ENCODE results near the gene BOK. TPM values are rescaled to one million over a fixed set of nuclear protein-coding genes. Genes with fewer than 3 reads are reported as not detected.

BOK gene
- total RNA-seq, 1 experiment from 2014 or later, result 30.2 TPM

GRCh38 chr2:241545106-241545505, 13.4 kb upstream of the BOK start:
- no peak overlapping the region for H2AFZ ChIP-seq (ENCODE audit: low read length)
- CTCF ChIA-PET, result no interaction called here
- H3K9me2 ChIP-seq (replicated peaks; ENCODE audit: low read length), result no peaks in the 10 kb centered on the region
- H3K79me2 ChIP-seq (ENCODE audit: low read length), result no peaks in the 10 kb centered on the region
- TF ChIP-seq CTCF (conservative IDR thresholded peaks at IDR 0.05; ENCODE audit: low read depth, low read length) (no peak), EZH2 (IDR thresholded peaks at IDR 0.05; ENCODE audit: low read length, unreplicated experiment) (no peak), EZH2phosphoT487 (IDR thresholded peaks at IDR 0.05; ENCODE audit: borderline replicate concordance, low read length) (no peak)
- H3K9me3 ChIP-seq (ENCODE audit: low read length), result no peaks in the 10 kb centered on the region
- ATAC-seq (no peak), DNase-seq (no peak)
- intact Hi-C loops (cut with micrococcal nuclease), result no loop called here
- H3K4me3 ChIP-seq (ENCODE audit: low read length), result no peak overlapping the region
- peaks cover 11% of the 10 kb centered on the region for H3K4me1 ChIP-seq (ENCODE audit: insufficient read depth, low read length)
- no peaks in the 10 kb centered on the region for H3K27me3 ChIP-seq (ENCODE audit: low read length)
- no peak overlapping the region for H3K27ac ChIP-seq (ENCODE audit: low read length)
- no peaks in the 10 kb centered on the region for H3K36me3 ChIP-seq (ENCODE audit: low read depth, low read length)
- H3K4me2 ChIP-seq (ENCODE audit: low read length), result no peak overlapping the region
- H3K9ac ChIP-seq (ENCODE audit: low read length), result no peak overlapping the region
- POLR2A ChIA-PET (ENCODE audit: unreplicated experiment), result no interaction called here
- H4K20me1 ChIP-seq (ENCODE audit: low read length), result no peaks in the 10 kb centered on the region
- H3F3A ChIP-seq (ENCODE audit: low read length, unreplicated experiment), result no peaks in the 10 kb centered on the region
- BruUV-seq (replicated peaks), result no TSS peak

- ChIA-PET POLR2A (ENCODE audit: unreplicated experiment) (no interaction called here), CTCF (no interaction called here)
- Histone ChIP-seq H3K9me3 (ENCODE audit: low read length) (no peaks in the 10 kb centered on the region), H3K4me2 (ENCODE audit: low read length) (no peak overlapping the region), H3F3A (ENCODE audit: low read length, unreplicated experiment) (no peaks in the 10 kb centered on the region), H3K27me3 (ENCODE audit: low read length) (no peaks in the 10 kb centered on the region), H3K9me2 (replicated peaks; ENCODE audit: low read length) (no peaks in the 10 kb centered on the region), H4K20me1 (ENCODE audit: low read length) (no peaks in the 10 kb centered on the region), H3K79me2 (ENCODE audit: low read length) (no peaks in the 10 kb centered on the region), H2AFZ (ENCODE audit: low read length) (no peak overlapping the region), H3K27ac (ENCODE audit: low read length) (no peak overlapping the region), H3K36me3 (ENCODE audit: low read depth, low read length) (no peaks in the 10 kb centered on the region), H3K4me1 (ENCODE audit: insufficient read depth, low read length) (peaks cover 11% of the 10 kb centered on the region), H3K4me3 (ENCODE audit: low read length) (no peak overlapping the region), H3K9ac (ENCODE audit: low read length) (no peak overlapping the region)
- TF ChIP-seq EZH2 (IDR thresholded peaks at IDR 0.05; ENCODE audit: low read length, unreplicated experiment), result no peak
- TF ChIP-seq CTCF (conservative IDR thresholded peaks at IDR 0.05; ENCODE audit: low read depth, low read length), result no peak
- no peak for TF ChIP-seq EZH2phosphoT487 (IDR thresholded peaks at IDR 0.05; ENCODE audit: borderline replicate concordance, low read length)
- BruUV-seq (replicated peaks), result no TSS peak
- ATAC-seq (no peak), DNase-seq (no peak)
- intact Hi-C loops (cut with micrococcal nuclease), result no loop called here
Measured at GRCh38 chr2:241545523-241546473, 12.7 kb upstream of the BOK start.

All from PC-3 (cell line).